Breast epithelium (tissue), 4 donors: ENCODE results near the gene MT1M. TPM values are rescaled to one million over a fixed set of nuclear protein-coding genes. Genes with fewer than 3 reads are reported as not detected.

Experiments
- DNase-seq, 2 donors: peaks; one replicate each; pipeline ENCODE4 v3.0.0-alpha.2; 2019; ENCODE audit warnings: low spot score in 2 of 2
- H3K27ac ChIP-seq, 2 donors: fragments of 200-600 bp; sonication (generic) in 1 of 2; one replicate each; pipeline ENCODE4 v1.5.1; 2016 to 2019; ENCODE audit warnings: mild to moderate bottlenecking in 1 of 2
- H3K27me3 ChIP-seq, 2 donors: fragments of 200-600 bp; sonication (generic) in 1 of 2; one replicate each; pipeline versions ENCODE4 v1.5.1 to v1.6.0; 2017 to 2019; ENCODE audit warnings: control low read depth in 1 of 2, mild to moderate bottlenecking in 1 of 2
- H3K36me3 ChIP-seq: fragments of 200-600 bp; one replicate; pipeline ENCODE4 v1.5.1; 2019
- H3K4me1 ChIP-seq, 2 donors: fragments of 200-600 bp; sonication (generic); one replicate each; pipeline ENCODE4 v1.5.1; 2016 to 2019; ENCODE audit warnings: control low read depth in 1 of 2
- H3K4me3 ChIP-seq, 3 donors: fragments of 200-600 bp; sonication (generic); 1 replicate in 2 of 3; 2 replicates in 1 of 3; pipeline ENCODE4 v1.5.1; 2016 to 2019; ENCODE audit warnings: mild to moderate bottlenecking in 3 of 3, moderate library complexity in 2 of 3
- H3K9me3 ChIP-seq, 2 donors: fragments of 200-600 bp; sonication (generic) in 1 of 2; one replicate each; pipeline ENCODE4 v1.5.1; 2016 to 2019; ENCODE audit warnings: control low read depth in 1 of 2
- POLR2A ChIP-seq: fragments of 450-650 bp; IDR thresholded peaks from one replicate; pipeline ENCODE4 v1.6.1; 2016; ENCODE audit warnings: antibody characterized with exemption, mild to moderate bottlenecking, moderate library complexity
- POLR2AphosphoS5 ChIP-seq, 3 donors: sonication (generic); formaldehyde crosslinking; IDR thresholded peaks; one replicate each; pipeline ENCODE4 v1.6.1; 2017; ENCODE audit warnings: antibody characterized with exemption in 3 of 3
- intact Hi-C: fragments of 100-400 bp; cut with DNase I; formaldehyde crosslinking; loops from one replicate; pipeline ENCODE4 v1.15.1; 2023; ENCODE audit warnings: low total_unique reads
- total RNA-seq, 3 donors: library from RNA; depleted of rRNA; stranded (reverse); fragments of >200 nt; gene quantifications; one replicate each; pipeline ENCODE4 v1.1.0, GENCODE V29; 2016
- TF ChIP-seq, protein P1 (sequence below), 3 donors: fragments of 450-650 bp; IDR thresholded peaks; one replicate each; pipeline ENCODE4 v1.5.1; 2016 to 2017; ENCODE audit warnings: antibody characterized with exemption in 3 of 3, mild to moderate bottlenecking in 3 of 3, moderate library complexity in 3 of 3

Gene MT1M
- total RNA-seq, 3 donors from 2014 or later, result 42.9 to 120 (median 46.0) TPM

DNA sequence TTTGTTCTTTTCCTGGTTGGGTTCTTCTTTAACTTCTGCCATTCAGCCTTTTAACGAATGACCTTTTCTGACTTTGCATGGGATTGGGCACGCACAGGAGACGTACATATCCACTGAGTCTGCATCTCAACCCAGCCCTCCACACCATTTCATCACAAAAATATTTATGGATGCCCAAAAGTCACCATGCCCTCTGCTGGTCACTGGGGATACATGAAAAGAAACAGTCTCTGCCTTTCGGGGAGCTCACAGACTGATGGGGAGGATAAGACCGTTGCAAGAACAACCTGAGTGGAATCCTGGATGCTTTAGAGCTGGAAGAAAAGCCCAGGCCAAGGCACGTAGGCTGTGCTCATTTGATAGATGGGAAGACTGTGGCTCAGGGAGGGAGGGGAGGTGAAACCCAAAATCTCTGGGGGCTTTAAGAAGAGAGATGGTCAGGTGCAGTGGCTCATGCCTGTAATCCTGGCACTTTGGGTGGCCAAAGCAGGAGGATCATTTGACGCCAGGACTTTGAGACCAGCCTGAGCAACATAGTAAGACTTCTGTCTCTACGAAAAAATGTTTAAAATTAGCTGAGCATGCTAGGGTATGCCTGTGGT, 32.0 kb upstream of the MT1M start:
- DNase-seq, result no peak
- Histone ChIP-seq H3K27ac (no peak overlapping the region), H3K9me3 (no peaks in the 10 kb centered on the region), H3K27me3 (no peaks in the 10 kb centered on the region), H3K4me3 (no peak overlapping the region), H3K36me3 (no peaks in the 10 kb centered on the region), H3K4me1 (peaks cover 0 to 2% of the 10 kb centered on the region in 2 donors)
- TF ChIP-seq, protein P1, sequence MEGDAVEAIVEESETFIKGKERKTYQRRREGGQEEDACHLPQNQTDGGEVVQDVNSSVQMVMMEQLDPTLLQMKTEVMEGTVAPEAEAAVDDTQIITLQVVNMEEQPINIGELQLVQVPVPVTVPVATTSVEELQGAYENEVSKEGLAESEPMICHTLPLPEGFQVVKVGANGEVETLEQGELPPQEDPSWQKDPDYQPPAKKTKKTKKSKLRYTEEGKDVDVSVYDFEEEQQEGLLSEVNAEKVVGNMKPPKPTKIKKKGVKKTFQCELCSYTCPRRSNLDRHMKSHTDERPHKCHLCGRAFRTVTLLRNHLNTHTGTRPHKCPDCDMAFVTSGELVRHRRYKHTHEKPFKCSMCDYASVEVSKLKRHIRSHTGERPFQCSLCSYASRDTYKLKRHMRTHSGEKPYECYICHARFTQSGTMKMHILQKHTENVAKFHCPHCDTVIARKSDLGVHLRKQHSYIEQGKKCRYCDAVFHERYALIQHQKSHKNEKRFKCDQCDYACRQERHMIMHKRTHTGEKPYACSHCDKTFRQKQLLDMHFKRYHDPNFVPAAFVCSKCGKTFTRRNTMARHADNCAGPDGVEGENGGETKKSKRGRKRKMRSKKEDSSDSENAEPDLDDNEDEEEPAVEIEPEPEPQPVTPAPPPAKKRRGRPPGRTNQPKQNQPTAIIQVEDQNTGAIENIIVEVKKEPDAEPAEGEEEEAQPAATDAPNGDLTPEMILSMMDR (IDR thresholded peaks at IDR 0.05), result peak; percentile 45 to 76 (median 59)
- no peak for TF ChIP-seq POLR2AphosphoS5 (IDR thresholded peaks at IDR 0.05)
- TF ChIP-seq POLR2A, result no peak
- intact Hi-C loops, result no loop called here

GRCh38 chr16:56601325-56601724, 31.1 kb upstream of the MT1M start:
- no peaks in the 10 kb centered on the region for H3K36me3 ChIP-seq
- H3K9me3 ChIP-seq, result no peaks in the 10 kb centered on the region
- peaks cover 7 to 8% of the 10 kb centered on the region in 2 donors for H3K4me1 ChIP-seq
- no peak overlapping the region for H3K4me3 ChIP-seq
- TF ChIP-seq POLR2A, result no peak
- H3K27me3 ChIP-seq, result no peaks in the 10 kb centered on the region
- intact Hi-C loops, result no loop called here
- DNase-seq, result no peak
- no peak overlapping the region for H3K27ac ChIP-seq

DNA sequence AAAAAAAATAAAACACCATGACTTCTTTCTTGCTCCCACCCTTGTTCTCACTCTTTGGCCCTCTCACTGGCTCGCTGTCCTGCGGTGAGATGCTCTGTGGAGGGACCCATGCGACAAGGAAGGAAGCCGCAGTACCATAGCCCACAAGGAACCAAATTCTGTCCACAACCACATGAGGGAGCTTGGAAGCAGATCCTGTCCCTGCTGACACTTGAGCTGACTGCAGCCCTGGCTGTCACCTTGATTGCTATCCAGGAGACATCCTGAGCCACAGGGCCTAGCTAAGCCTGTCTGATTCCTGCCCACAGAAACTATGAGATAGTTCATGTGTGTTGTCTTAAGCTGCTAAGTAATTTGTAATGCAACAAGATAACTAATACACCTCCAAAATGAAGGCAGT, 28.9 kb upstream of the MT1M start:
- intact Hi-C loops, result no loop called here
- Histone ChIP-seq H3K4me3 (no peak overlapping the region), H3K4me1 (peaks cover 7 to 13% of the 10 kb centered on the region in 2 donors), H3K27me3 (no peaks in the 10 kb centered on the region), H3K27ac (peak overlapping the region in 1 of 2 donors; percentile 96), H3K9me3 (no peaks in the 10 kb centered on the region), H3K36me3 (no peaks in the 10 kb centered on the region)
- DNase-seq, result peak in 1 of 2 donors; percentile 56
- TF ChIP-seq POLR2A (no peak), POLR2AphosphoS5 (IDR thresholded peaks at IDR 0.05) (no peak)
- TF ChIP-seq, protein P1 (IDR thresholded peaks at IDR 0.05), result peak in 2 of 3 donors; percentile 54 to 59

- H3K27ac ChIP-seq, result peak overlapping the region; percentile 96 to 99
Observed at GRCh38 chr16:56604966-56605365, 27.5 kb upstream of the MT1M start.

DNA sequence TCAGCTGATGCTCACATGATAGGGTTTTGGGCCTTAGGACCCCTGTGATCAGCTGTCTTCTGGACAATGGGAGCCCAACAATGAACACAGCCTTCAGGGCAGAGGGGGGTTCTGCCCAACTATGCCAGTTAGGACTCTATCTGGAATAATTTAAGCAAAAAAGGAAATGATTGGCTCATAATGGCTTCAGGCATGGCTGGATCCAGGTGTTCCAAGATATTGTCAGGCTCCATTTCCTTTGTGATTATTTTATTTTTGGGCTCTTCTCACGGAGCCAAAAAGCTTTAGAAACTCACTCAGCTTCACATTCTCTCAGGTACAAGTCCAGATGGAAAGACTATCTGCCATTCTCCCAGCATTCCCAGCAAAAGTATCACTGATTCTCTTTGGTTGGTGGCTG, 27.0 kb upstream of the MT1M start:
- intact Hi-C loops, result no loop called here

More at GRCh38 chr16:56604966-56605365, 27.5 kb upstream of the MT1M start:
- peaks cover 7 to 13% of the 10 kb centered on the region in 2 donors for H3K4me1 ChIP-seq
- intact Hi-C loops, result no loop called here
- H3K36me3 ChIP-seq, result no peaks in the 10 kb centered on the region
- H3K27me3 ChIP-seq, result no peaks in the 10 kb centered on the region
- H3K4me3 ChIP-seq, result no peak overlapping the region
- TF ChIP-seq POLR2A (no peak), POLR2AphosphoS5 (IDR thresholded peaks at IDR 0.05) (no peak)
- TF ChIP-seq, protein P1 (IDR thresholded peaks at IDR 0.05), result no peak
- DNase-seq, result no peak
- H3K9me3 ChIP-seq, result no peaks in the 10 kb centered on the region

More for the DNA sequence above, 27.0 kb upstream of the MT1M start:
- no peak overlapping the region for H3K4me3 ChIP-seq
- peak overlapping the region; percentile 96 to 99 for H3K27ac ChIP-seq
- H3K9me3 ChIP-seq, result no peaks in the 10 kb centered on the region
- TF ChIP-seq, protein P1 (IDR thresholded peaks at IDR 0.05), result no peak
- no peak for TF ChIP-seq POLR2AphosphoS5 (IDR thresholded peaks at IDR 0.05)
- no peak for TF ChIP-seq POLR2A
- no peak for DNase-seq
- H3K36me3 ChIP-seq, result no peaks in the 10 kb centered on the region
- H3K27me3 ChIP-seq, result no peaks in the 10 kb centered on the region
- H3K4me1 ChIP-seq, result peaks cover 12 to 13% of the 10 kb centered on the region in 2 donors
